IPS-15b (cell line): ENCODE data around the gene LIMS2.

Experiments used
- H3K27me3 ChIP-seq: one replicate; pipeline ENCODE4 v1.6.1; 2013; ENCODE audit warnings: low read length; ENCODE audit not compliant: control insufficient read depth, insufficient read depth
- H3K36me3 ChIP-seq: one replicate; pipeline ENCODE4 v1.6.1; 2013; ENCODE audit warnings: low read length; ENCODE audit not compliant: control insufficient read depth, insufficient read depth
- H3K4me1 ChIP-seq: one replicate; pipeline ENCODE4 v1.6.1; 2013; ENCODE audit warnings: mild to moderate bottlenecking, low read length; ENCODE audit not compliant: control insufficient read depth, insufficient read depth
- H3K4me3 ChIP-seq: one replicate; pipeline ENCODE4 v1.5.1; 2013; ENCODE audit warnings: low read depth, low read length
- H3K9ac ChIP-seq: one replicate; pipeline ENCODE4 v1.6.1; 2013; ENCODE audit warnings: low read depth, mild to moderate bottlenecking, low read length
- H3K9me3 ChIP-seq: one replicate; pipeline ENCODE4 v1.6.1; 2013; ENCODE audit warnings: mild to moderate bottlenecking, low read length; ENCODE audit not compliant: control insufficient read depth, insufficient read depth

LIMS2 gene

GRCh38 chr2:127611076-127611925 lies 64.0 kb downstream of the LIMS2 start:
- Histone ChIP-seq H3K9me3 (no peaks in the 10 kb centered on the region), H3K9ac (no peak overlapping the region)

GRCh38 chr2:127610561-127610960 lies 64.8 kb downstream of the LIMS2 start:
- Histone ChIP-seq H3K9me3 (no peaks in the 10 kb centered on the region), H3K27me3 (no peaks in the 10 kb centered on the region), H3K4me1 (no peaks in the 10 kb centered on the region), H3K9ac (no peak overlapping the region), H3K4me3 (no peak overlapping the region), H3K36me3 (no peaks in the 10 kb centered on the region)

More at GRCh38 chr2:127611076-127611925, 64.0 kb downstream of the LIMS2 start:
- Histone ChIP-seq H3K4me3 (no peak overlapping the region), H3K4me1 (no peaks in the 10 kb centered on the region), H3K36me3 (no peaks in the 10 kb centered on the region), H3K27me3 (no peaks in the 10 kb centered on the region)

- no peaks in the 10 kb centered on the region for H3K4me1 ChIP-seq
- no peaks in the 10 kb centered on the region for H3K36me3 ChIP-seq
- H3K9ac ChIP-seq: no peak overlapping the region
- no peaks in the 10 kb centered on the region for H3K27me3 ChIP-seq
- no peaks in the 10 kb centered on the region for H3K9me3 ChIP-seq
- H3K4me3 ChIP-seq: no peak overlapping the region
These were observed 65.5 kb downstream of the LIMS2 start for GRCh38 chr2:127609818-127610217.

GRCh38 chr2:127609031-127609751 lies 66.1 kb downstream of the LIMS2 start:
- Histone ChIP-seq H3K4me1 (no peaks in the 10 kb centered on the region), H3K9me3 (no peaks in the 10 kb centered on the region), H3K9ac (no peak overlapping the region), H3K36me3 (no peaks in the 10 kb centered on the region), H3K27me3 (no peaks in the 10 kb centered on the region), H3K4me3 (no peak overlapping the region)

GRCh38 chr2:127608061-127609030 lies 67.0 kb downstream of the LIMS2 start:
- Histone ChIP-seq H3K4me1 (no peaks in the 10 kb centered on the region), H3K27me3 (no peaks in the 10 kb centered on the region), H3K9me3 (no peaks in the 10 kb centered on the region), H3K9ac (no peak overlapping the region), H3K4me3 (no peak overlapping the region), H3K36me3 (no peaks in the 10 kb centered on the region)

GRCh38 chr2:127607399-127607908 lies 67.9 kb downstream of the LIMS2 start:
- no peaks in the 10 kb centered on the region for H3K9me3 ChIP-seq
- H3K36me3 ChIP-seq: no peaks in the 10 kb centered on the region
- H3K27me3 ChIP-seq: no peaks in the 10 kb centered on the region
- H3K9ac ChIP-seq: no peak overlapping the region
- H3K4me3 ChIP-seq: no peak overlapping the region
- no peaks in the 10 kb centered on the region for H3K4me1 ChIP-seq

GRCh38 chr2:127606625-127607398 lies 68.5 kb downstream of the LIMS2 start:
- Histone ChIP-seq H3K4me3 (no peak overlapping the region), H3K9me3 (no peaks in the 10 kb centered on the region), H3K36me3 (no peaks in the 10 kb centered on the region), H3K27me3 (no peaks in the 10 kb centered on the region), H3K4me1 (no peaks in the 10 kb centered on the region), H3K9ac (no peak overlapping the region)

GRCh38 chr2:127605691-127606263 lies 69.6 kb downstream of the LIMS2 start:
- H3K9ac ChIP-seq: no peak overlapping the region
- H3K4me1 ChIP-seq: no peaks in the 10 kb centered on the region
- H3K36me3 ChIP-seq: no peaks in the 10 kb centered on the region
- H3K9me3 ChIP-seq: no peaks in the 10 kb centered on the region
- no peaks in the 10 kb centered on the region for H3K27me3 ChIP-seq
- H3K4me3 ChIP-seq: no peak overlapping the region

GRCh38 chr2:127604986-127605385 lies 70.3 kb downstream of the LIMS2 start:
- H3K36me3 ChIP-seq: no peaks in the 10 kb centered on the region

GRCh38 chr2:127599211-127599610 lies 76.1 kb downstream of the LIMS2 start:
- no peak overlapping the region for H3K4me3 ChIP-seq
- no peaks in the 10 kb centered on the region for H3K4me1 ChIP-seq
- no peaks in the 10 kb centered on the region for H3K27me3 ChIP-seq
- H3K9ac ChIP-seq: no peak overlapping the region
- H3K36me3 ChIP-seq: no peaks in the 10 kb centered on the region
- H3K9me3 ChIP-seq: no peaks in the 10 kb centered on the region

More at GRCh38 chr2:127604986-127605385, 70.3 kb downstream of the LIMS2 start:
- Histone ChIP-seq H3K4me3 (no peak overlapping the region), H3K9me3 (no peaks in the 10 kb centered on the region), H3K4me1 (no peaks in the 10 kb centered on the region), H3K9ac (no peak overlapping the region), H3K27me3 (no peaks in the 10 kb centered on the region)
